DMS79 (cell line): ENCODE data around the gene GPS2.
"Not testable (repeated sequence)": the region's sequence is repeated elsewhere in the genome, so short reads cannot be mapped to it uniquely, and the experiment has no call there.

ENCODE experiments used
- DNase-seq: peaks from one replicate; lab custom pipeline; 2025; lab: John Stamatoyannopoulos, UW

The GPS2 gene

GRCh38 chr17:7337600-7337999, 22.4 kb upstream of the GPS2 start:
- not testable (repeated sequence) for DNase-seq

- no peak for DNase-seq
These were observed 21.3 kb upstream of the GPS2 start, which contains the start of gene ACAP1 for GRCh38 chr17:7336240-7337175. TSS of gene ACAP1 (plus strand) at chr17:7336529. CDS start at chr17:7336735, 206 bp downstream.

- DNase-seq, result not testable (repeated sequence)
These were observed 20.6 kb upstream of the GPS2 start for GRCh38 chr17:7335765-7336164.

- DNase-seq, result no peak
These were observed 19.9 kb upstream of the GPS2 start for GRCh38 chr17:7334938-7335538.

- DNase-seq, result not testable (repeated sequence)
These were observed 17.5 kb upstream of the GPS2 start for GRCh38 chr17:7332600-7333069.

- no peak for DNase-seq
These were observed 17.0 kb upstream of the GPS2 start for GRCh38 chr17:7332111-7332510.

GRCh38 chr17:7330638-7331015, 15.5 kb upstream of the GPS2 start:
- no peak for DNase-seq

GRCh38 chr17:7329997-7330637, 15.0 kb upstream of the GPS2 start:
- peak; percentile 75 for DNase-seq

- peak; percentile 98 for DNase-seq
These were observed 14.3 kb upstream of the GPS2 start for GRCh38 chr17:7329374-7329996.

- peak; percentile 7 for DNase-seq
These were observed 13.7 kb upstream of the GPS2 start, which contains the start of gene NEURL4 for GRCh38 chr17:7328840-7329373. TSS of gene NEURL4 (minus strand) at chr17:7329335. CDS start at chr17:7329312, 23 bp downstream.

GRCh38 chr17:7328009-7328408, 12.8 kb upstream of the GPS2 start:
- DNase-seq, result no peak

- no peak for DNase-seq
These were observed 12.3 kb upstream of the GPS2 start for GRCh38 chr17:7327501-7327900.

- DNase-seq, result no peak
These were observed 11.9 kb upstream of the GPS2 start for GRCh38 chr17:7327056-7327455.

- no peak for DNase-seq
These were observed 11.0 kb upstream of the GPS2 start for GRCh38 chr17:7326186-7326585.

- no peak for DNase-seq
These were observed 9.9 kb upstream of the GPS2 start for GRCh38 chr17:7325031-7325528.

- DNase-seq, result no peak
These were observed 9.2 kb upstream of the GPS2 start for GRCh38 chr17:7324438-7324779.

- no peak for DNase-seq
These were observed 8.7 kb upstream of the GPS2 start for GRCh38 chr17:7323731-7324437.

- no peak for DNase-seq
These were observed 7.5 kb upstream of the GPS2 start for GRCh38 chr17:7322520-7323194.

- no peak for DNase-seq
These were observed 6.3 kb upstream of the GPS2 start for GRCh38 chr17:7321466-7321865.

- DNase-seq, result no peak
These were observed 3.1 kb upstream of the GPS2 start for GRCh38 chr17:7318121-7318860.
